ENCODE measurements around the gene FANK1. TPM values are rescaled to one million over a fixed set of nuclear protein-coding genes. Genes with fewer than 3 reads are reported as not detected.
"Not testable (repeated sequence)": the region's sequence is repeated elsewhere in the genome, so short reads cannot be mapped to it uniquely, and the experiment has no call there.

FANK1 gene
- total RNA-seq, 1 experiment from 2014 or later, result 0.20 TPM

DNA sequence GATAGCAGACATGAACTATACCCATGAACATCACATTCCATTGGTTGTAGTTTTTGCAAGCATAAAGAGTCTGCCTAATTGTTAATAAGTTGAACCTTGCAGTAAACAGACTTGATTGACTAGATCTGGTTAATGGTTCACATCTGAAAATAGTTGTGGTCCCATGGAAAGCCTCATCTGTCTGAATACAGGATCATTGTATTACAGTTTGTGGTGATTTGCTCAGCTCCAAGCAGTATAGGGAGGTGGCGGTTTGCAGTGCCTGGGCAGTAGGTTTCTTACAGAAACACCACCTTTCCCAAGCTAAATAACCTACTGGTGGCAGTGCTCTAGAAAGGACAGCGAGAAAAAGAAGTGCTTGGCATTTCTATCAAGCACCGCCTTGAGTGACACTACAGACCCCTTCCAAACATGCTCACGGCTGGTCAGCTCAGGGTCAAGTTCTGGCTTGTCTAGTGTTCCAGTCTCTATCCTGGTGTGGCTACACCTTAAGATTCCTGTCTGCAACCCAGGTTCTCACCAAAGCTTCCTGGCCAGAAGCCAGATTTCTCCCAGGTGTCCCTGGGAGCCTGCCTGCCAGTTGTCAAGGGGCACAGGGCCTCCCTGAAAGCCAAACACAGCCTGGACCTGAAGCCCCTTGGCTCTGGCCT is 119.9 kb downstream of the FANK1 start:
- no peak for DNase-seq (ENCODE audit: extremely low read depth, low read depth)

GRCh38 chr10:126016882-126017281 is 120.5 kb downstream of the FANK1 start:
- DNase-seq (ENCODE audit: extremely low read depth, low read depth), result no peak

DNA sequence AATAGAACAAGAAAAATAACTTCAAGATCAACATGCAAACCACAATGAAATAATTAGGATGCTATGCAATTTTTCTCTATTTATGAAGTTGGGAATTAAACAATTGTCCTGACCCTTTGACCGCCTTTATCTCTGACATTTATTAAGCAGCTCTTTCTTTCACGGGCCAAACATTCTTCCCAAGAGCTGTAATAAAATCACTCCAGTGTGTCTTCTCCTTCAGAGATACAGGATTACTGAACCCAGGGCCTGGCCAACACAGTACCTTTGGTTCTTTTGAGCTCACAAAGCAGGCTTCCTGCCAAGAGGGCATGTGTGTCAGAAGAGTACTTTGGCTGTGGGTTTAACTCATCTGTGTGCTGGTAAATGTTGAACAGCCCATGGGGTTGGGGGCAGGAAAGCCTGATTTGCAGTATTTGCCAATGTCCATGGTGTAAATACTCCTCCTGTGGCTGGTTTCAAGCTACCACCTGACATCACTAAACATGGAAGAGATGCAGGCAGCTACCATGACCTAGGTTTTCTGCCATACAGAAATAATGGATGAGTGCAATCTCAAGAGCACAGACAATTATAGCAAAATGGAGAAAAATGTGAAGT is 121.7 kb downstream of the FANK1 start:
- DNase-seq (ENCODE audit: extremely low read depth, low read depth), result no peak

GRCh38 chr10:126021833-126022500 is 125.6 kb downstream of the FANK1 start:
- DNase-seq (ENCODE audit: extremely low read depth, low read depth), result no peak

- no peak for DNase-seq (ENCODE audit: extremely low read depth, low read depth)
Observed at GRCh38 chr10:126022841-126023240, 126.5 kb downstream of the FANK1 start.

- no peak for DNase-seq (ENCODE audit: extremely low read depth, low read depth)
Observed at GRCh38 chr10:126027692-126028091, 131.3 kb downstream of the FANK1 start.

DNA sequence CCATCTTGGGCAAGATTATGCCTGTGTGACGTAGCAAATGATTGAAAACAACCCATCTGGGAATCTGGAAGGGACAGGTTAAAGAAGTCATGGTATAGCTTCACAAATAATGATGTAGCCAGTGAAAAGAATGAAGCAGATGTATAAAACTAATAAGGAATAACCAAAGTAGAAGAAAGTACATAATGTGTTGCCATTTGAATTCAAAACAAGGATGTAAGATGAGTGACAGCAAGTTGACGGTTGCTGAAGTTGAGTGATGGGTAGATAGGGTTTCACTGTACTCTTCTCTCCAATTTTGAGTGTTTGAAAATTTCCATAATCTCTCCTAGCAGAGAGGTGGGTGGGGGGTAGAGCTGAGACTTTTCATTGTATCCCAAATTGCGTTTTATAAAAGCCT is 133.6 kb downstream of the FANK1 start:
- DNase-seq (ENCODE audit: extremely low read depth, low read depth), result no peak

DNA sequence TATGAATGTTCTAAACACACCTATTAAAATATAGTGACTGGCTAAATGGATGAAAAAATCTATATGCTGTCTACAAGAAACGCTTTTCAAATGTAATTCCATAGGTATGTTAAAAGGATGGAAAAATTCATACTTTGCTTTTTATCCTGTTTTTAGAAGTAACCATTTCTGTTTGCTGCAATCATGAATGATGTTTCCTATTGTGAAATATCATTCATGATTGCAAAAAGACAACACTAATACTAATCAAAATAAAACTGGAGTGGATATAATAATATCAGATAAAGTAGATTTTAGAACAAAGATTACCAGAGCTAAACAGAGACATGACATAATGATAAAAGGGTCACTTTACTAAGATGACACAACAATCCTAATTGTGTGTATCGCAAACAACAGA is 138.2 kb downstream of the FANK1 start:
- DNase-seq (ENCODE audit: extremely low read depth, low read depth), result no peak

DNA sequence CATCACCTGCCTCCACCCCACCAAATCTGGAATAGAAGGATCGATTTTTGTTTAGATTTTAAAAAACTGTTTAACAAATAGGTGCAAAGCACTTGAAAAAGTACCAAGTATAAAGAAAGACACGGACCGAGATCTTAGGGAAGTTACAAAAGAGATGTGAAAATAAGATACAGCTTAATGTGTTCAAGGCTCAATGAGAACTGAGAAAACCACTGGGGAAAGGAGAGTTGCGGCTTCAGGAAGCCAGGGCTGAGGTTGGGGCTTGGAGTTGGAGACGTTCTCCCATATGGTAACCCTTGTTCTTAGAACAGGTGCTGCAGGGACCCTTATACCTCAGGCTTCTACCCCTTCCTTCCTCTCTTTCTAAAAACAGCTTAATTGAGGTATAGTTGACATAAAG is 140.2 kb downstream of the FANK1 start:
- no peak for DNase-seq (ENCODE audit: extremely low read depth, low read depth)

- no peak for DNase-seq (ENCODE audit: extremely low read depth, low read depth)
Observed at GRCh38 chr10:126037946-126038345, 141.6 kb downstream of the FANK1 start.

DNA sequence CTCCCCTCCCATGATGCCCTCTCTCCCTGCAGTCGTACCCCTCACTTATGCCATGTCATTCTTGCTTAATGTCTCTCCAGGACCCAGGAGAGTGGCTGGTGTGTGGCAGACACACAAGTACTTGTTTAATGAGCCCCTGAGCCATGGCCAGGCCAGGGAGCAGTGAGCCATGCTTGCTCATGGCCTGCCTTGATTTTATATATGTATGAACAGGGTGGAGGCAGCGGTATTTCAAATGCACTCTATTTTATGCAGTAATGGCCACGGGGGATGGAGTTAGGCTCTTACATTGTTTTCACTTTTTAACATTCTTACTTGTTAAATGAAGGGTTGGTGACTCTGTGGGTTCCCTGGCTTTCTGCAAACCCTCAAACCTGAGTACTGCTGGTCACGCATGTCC is 144.8 kb downstream of the FANK1 start:
- DNase-seq (ENCODE audit: extremely low read depth, low read depth), result no peak

DNA sequence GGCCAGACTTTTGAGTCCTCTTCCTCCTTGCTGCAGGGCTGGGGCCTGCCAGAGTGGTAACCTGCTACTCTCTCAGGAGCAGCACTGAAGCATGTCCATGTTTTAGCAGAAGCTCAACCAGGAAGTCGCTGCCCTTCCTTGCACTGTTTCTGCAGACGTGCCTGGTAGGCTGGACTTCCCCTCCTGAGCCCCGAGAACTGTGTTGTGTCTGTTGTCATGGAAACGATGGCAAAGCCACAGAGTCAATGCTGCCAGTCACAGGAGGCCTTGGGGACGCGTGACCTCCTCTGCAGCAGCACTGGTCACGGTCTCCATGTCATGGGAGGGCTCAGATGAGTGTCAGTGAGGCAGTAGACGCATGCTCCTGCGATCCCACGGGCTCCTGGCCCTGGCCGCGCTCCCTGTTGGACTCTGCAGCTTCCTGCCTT is 145.5 kb downstream of the FANK1 start:
- DNase-seq (ENCODE audit: extremely low read depth, low read depth), result no peak

DNA sequence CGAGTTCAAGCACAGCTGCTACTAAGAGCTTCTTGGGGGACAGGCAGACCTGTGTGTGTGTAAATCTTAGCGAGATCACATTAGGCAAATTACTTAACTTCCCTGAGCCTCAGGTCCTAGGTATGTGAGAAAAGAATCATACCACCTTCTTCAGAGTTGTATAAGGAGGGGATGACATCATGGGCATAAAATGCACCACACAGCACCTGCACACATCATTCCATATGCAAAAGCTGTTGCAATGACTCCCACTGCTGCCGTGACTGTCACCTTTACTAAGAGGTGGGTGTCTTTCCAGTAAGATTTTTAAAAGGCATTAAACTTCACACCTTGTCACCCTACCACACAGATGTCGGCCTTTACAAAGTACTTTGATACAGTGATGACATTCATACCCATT is 146.0 kb downstream of the FANK1 start:
- DNase-seq (ENCODE audit: extremely low read depth, low read depth), result no peak

DNA sequence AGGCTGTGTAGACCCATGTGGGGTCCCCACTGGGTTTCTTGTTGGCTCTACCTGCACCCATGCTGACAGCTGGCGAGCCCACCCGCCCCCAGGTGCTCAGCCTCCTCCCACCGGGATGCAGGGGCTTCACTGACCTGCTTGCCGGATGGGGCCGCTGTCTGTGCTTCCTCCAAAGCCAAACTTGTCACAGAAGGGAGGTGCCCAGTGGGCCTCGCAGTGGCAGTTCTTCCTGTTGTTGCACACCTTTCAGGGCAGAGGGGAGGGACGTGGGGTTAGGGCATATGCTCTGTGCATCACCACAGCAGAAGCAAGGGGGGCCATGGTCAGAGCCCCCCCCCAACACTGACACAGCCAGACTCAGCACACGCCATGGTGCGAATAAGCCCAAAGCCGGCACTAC is 146.5 kb downstream of the FANK1 start:
- DNase-seq (ENCODE audit: extremely low read depth, low read depth), result no peak

DNA sequence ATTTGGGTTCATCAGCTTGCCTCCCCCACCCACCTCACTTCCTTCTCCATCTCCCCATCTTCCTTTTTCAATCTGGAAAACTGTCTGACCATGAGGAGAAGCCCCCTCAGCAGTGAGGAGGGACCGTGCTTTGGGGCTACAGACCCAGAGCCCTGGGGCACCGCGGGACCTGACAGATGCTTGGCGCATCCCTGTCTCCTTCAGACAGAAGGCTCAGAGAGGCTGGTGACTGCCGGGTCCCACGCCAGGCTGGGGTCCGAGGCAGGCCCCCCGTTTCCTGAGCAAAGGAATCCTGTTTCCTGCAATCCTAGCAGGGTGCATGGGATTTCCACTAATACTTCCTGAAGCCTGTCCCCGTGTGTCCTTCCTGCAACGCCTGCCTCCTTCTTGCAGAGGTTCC is 147.0 kb downstream of the FANK1 start:
- DNase-seq (ENCODE audit: extremely low read depth, low read depth), result no peak

- no peak for DNase-seq (ENCODE audit: extremely low read depth, low read depth)
Observed at GRCh38 chr10:126045861-126046260, 149.5 kb downstream of the FANK1 start.

DNA sequence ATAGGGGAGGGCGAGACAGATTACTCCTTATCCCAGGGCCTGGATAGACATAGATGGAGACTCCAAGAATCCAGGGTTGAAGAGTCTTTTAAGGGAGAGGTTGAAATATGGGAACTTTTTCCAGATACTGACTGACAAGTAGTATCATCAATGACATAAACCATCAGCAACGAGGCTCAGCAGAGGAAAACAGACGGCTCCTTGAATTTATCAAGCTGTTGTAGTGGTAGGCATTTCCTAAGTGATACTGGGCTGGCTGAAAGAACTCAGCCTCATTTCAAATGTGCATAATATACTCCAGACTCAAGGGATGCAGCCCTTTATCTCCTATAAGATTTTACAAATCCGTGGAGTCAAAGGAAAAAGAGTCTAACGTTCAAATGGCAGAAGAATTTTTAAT is 150.5 kb downstream of the FANK1 start:
- DNase-seq (ENCODE audit: extremely low read depth, low read depth), result no peak

DNA sequence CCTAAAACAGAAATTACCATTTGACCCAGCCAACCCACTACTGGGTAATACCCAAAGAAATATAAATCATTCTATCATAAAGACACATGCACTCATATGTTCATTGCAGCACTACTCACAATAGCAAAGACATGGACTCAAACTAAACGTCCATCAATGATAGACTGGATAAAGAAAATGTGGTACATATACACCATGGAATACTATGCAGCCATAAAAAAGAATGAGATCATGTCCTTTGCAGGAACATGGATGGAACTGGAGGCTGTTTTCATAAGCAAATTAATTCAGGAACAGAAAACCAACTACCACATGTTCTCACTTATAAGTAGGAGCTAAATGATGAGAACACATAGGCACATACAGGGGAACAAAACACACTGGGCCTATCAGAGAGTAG is 151.4 kb downstream of the FANK1 start:
- not testable (repeated sequence) for DNase-seq (ENCODE audit: extremely low read depth, low read depth)

GRCh38 chr10:126049759-126050700 is 153.7 kb downstream of the FANK1 start:
- no peak for DNase-seq (ENCODE audit: extremely low read depth, low read depth)

DNA sequence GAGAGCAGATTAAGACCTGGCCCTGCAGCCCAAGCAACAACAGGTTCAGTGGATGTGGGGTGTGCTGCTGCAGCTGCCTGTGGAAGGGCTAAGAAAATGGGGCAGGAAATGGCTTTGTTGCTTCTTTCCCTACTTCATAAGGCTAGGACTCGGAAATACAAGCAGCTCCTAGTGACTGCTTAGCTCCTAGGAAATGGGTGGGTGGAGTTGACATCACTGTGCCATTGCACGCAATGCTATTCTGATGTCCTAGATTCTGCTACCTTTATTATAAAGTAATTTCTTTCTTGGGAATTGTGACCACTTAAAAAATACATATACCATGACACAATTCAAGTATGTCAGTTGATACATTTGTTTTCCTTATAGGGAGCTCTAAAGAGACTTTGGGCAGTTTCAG is 155.8 kb downstream of the FANK1 start:
- no peak for DNase-seq (ENCODE audit: extremely low read depth, low read depth)

GRCh38 chr10:126054191-126054590 is 157.8 kb downstream of the FANK1 start:
- DNase-seq (ENCODE audit: extremely low read depth, low read depth), result no peak

Measured in NCI-H460 (cell line).